ENCODE measurements around the gene SLC22A23. TPM values are rescaled to one million over a fixed set of nuclear protein-coding genes. Genes with fewer than 3 reads are reported as not detected.

The SLC22A23 gene
- total RNA-seq, 1 donor from 2014 or later = 0.95 TPM

GRCh38 chr6:3265671-3266070, 191.2 kb downstream of the SLC22A23 start:
- Mint-ChIP-seq H3K27me3 (no peaks in the 10 kb centered on the region), H3K27ac (no peak overlapping the region), H3K36me3 (ENCODE audit: low read depth) (peaks cover 70% of the 10 kb centered on the region), H3K4me1 (peaks cover 28% of the 10 kb centered on the region), H3K4me3 (no peak overlapping the region), H3K9me3 (no peaks in the 10 kb centered on the region)
- intact Hi-C loops (cut with micrococcal nuclease) = no loop called here
- ATAC-seq (ENCODE audit: low read depth) (no peak), DNase-seq (no peak)
- ChIA-PET POLR2A (interaction anchor here (0.7 kb wide), 1 partner anchor 146 kb away, joined by 3 read pairs; no protein-coding TSS in a partner anchor), CTCF (no interaction called here)
- TF ChIP-seq CTCF (IDR thresholded peaks at IDR 0.05) = no peak

GRCh38 chr6:3264356-3264755, 192.5 kb downstream of the SLC22A23 start:
- no peaks in the 10 kb centered on the region for H3K27me3 Mint-ChIP-seq
- peaks cover 63% of the 10 kb centered on the region for H3K36me3 Mint-ChIP-seq (ENCODE audit: low read depth)
- H3K27ac Mint-ChIP-seq = no peak overlapping the region
- POLR2A ChIA-PET = no interaction called here
- H3K4me1 Mint-ChIP-seq = peaks cover 41% of the 10 kb centered on the region
- DNase-seq = no peak
- intact Hi-C loops (cut with micrococcal nuclease) = no loop called here
- CTCF ChIA-PET = interaction anchor here (1.5 kb wide), 1 partner anchor 10 kb away, joined by 3 read pairs; no protein-coding TSS in a partner anchor
- no peak for ATAC-seq (ENCODE audit: low read depth)
- TF ChIP-seq CTCF (IDR thresholded peaks at IDR 0.05) = no peak
- H3K9me3 Mint-ChIP-seq = no peaks in the 10 kb centered on the region
- no peak overlapping the region for H3K4me3 Mint-ChIP-seq

- CTCF ChIA-PET = interaction anchor here (0.7 kb wide), 1 partner anchor 10 kb away, joined by 3 read pairs; no protein-coding TSS in a partner anchor
- peaks cover 42% of the 10 kb centered on the region for H3K4me1 Mint-ChIP-seq
Measured at GRCh38 chr6:3263096-3263495, 193.8 kb downstream of the SLC22A23 start.

GRCh38 chr6:3261921-3262320, 194.9 kb downstream of the SLC22A23 start:
- intact Hi-C loops (cut with micrococcal nuclease) = no loop called here
- Mint-ChIP-seq H3K4me1 (peaks cover 40% of the 10 kb centered on the region), H3K27me3 (peaks cover 4% of the 10 kb centered on the region), H3K4me3 (no peak overlapping the region), H3K27ac (peak overlapping the region; percentile 37), H3K9me3 (no peaks in the 10 kb centered on the region), H3K36me3 (ENCODE audit: low read depth) (peaks cover 44% of the 10 kb centered on the region)
- POLR2A ChIA-PET = no interaction called here
- ATAC-seq (ENCODE audit: low read depth) (no peak), DNase-seq (no peak)
- CTCF ChIA-PET = interaction anchor here (1.3 to 1.4 kb wide), 2 partner anchors 10 to 105 kb away, joined by 3 to 4 read pairs; partner anchors contain the start of gene TUBB2A
- TF ChIP-seq CTCF (IDR thresholded peaks at IDR 0.05) = no peak

More at GRCh38 chr6:3263096-3263495, 193.8 kb downstream of the SLC22A23 start:
- POLR2A ChIA-PET = interaction anchor here (0.6 kb wide), 1 partner anchor 36 kb away, joined by 3 read pairs; no protein-coding TSS in a partner anchor
- Mint-ChIP-seq H3K27me3 (no peaks in the 10 kb centered on the region), H3K4me3 (no peak overlapping the region), H3K27ac (no peak overlapping the region), H3K9me3 (no peaks in the 10 kb centered on the region), H3K36me3 (ENCODE audit: low read depth) (peaks cover 51% of the 10 kb centered on the region)
- TF ChIP-seq CTCF (IDR thresholded peaks at IDR 0.05) = no peak
- no peak for ATAC-seq (ENCODE audit: low read depth)
- intact Hi-C loops (cut with micrococcal nuclease) = no loop called here
- no peak for DNase-seq

GRCh38 chr6:3261518-3261820, 195.4 kb downstream of the SLC22A23 start:
- Mint-ChIP-seq H3K27ac (peak overlapping the region; percentile 37), H3K27me3 (peaks cover 6% of the 10 kb centered on the region), H3K4me1 (peaks cover 40% of the 10 kb centered on the region), H3K9me3 (no peaks in the 10 kb centered on the region), H3K36me3 (ENCODE audit: low read depth) (peaks cover 42% of the 10 kb centered on the region), H3K4me3 (peak overlapping the region; percentile 98)
- ATAC-seq (ENCODE audit: low read depth) = no peak
- TF ChIP-seq CTCF (IDR thresholded peaks at IDR 0.05) = no peak
- ChIA-PET POLR2A (interaction anchor here (0.6 kb wide), 1 partner anchor 318 kb away, joined by 3 read pairs; no protein-coding TSS in a partner anchor), CTCF (interaction anchor here (1.3 to 1.4 kb wide), 2 partner anchors 10 to 105 kb away, joined by 3 to 4 read pairs; partner anchors contain the start of gene TUBB2A)
- intact Hi-C loops (cut with micrococcal nuclease) = no loop called here
- DNase-seq = no peak

Data from activated B cell treated with CpG ODN at 0.5 μM for 24 hours (primary cell).